Osteocyte (in vitro differentiated cells): ENCODE measurements around the gene MPZL3. TPM values are rescaled to one million over a fixed set of nuclear protein-coding genes. Genes with fewer than 3 reads are reported as not detected.

Experiments used
- DNase-seq: peaks from one replicate; pipeline ENCODE4 v3.0.0; 2021; ENCODE audit warnings: mixed read lengths; ENCODE audit not compliant: unreplicated experiment; ENCODE audit errors: extremely low spot score
- H3K27ac Mint-ChIP-seq: one replicate; pipeline ENCODE4 v1.8.0; 2021; ENCODE audit warnings: mild to moderate bottlenecking, mixed read lengths; ENCODE audit not compliant: unreplicated experiment
- H3K27me3 Mint-ChIP-seq: one replicate; pipeline ENCODE4 v1.8.0; 2021; ENCODE audit warnings: mixed read lengths; ENCODE audit not compliant: unreplicated experiment
- H3K36me3 Mint-ChIP-seq: one replicate; pipeline ENCODE4 v1.8.0; 2021; ENCODE audit warnings: mixed read lengths; ENCODE audit not compliant: unreplicated experiment
- H3K4me1 Mint-ChIP-seq: one replicate; pipeline ENCODE4 v1.8.0; 2021; ENCODE audit warnings: mixed read lengths; ENCODE audit not compliant: unreplicated experiment
- H3K4me3 Mint-ChIP-seq: one replicate; pipeline ENCODE4 v1.8.0; 2021; ENCODE audit warnings: mild to moderate bottlenecking, moderate library complexity, mixed read lengths; ENCODE audit not compliant: unreplicated experiment
- H3K9me3 Mint-ChIP-seq: one replicate; pipeline ENCODE4 v1.8.0; 2021; ENCODE audit warnings: mixed read lengths; ENCODE audit not compliant: unreplicated experiment
- total RNA-seq: library from RNA; stranded (reverse); gene quantifications from 2 replicates; pipeline ENCODE4 v1.2.1, GENCODE V29; 2021
- TF ChIP-seq, protein P1 (sequence below): fragments of 200-600 bp; sonication (generic); IDR thresholded peaks from 2 replicates; pipeline ENCODE4 v1.5.0; 2021; ENCODE audit warnings: antibody characterized with exemption, mild to moderate bottlenecking, moderate library complexity

The MPZL3 gene
- total RNA-seq, 1 donor from 2014 or later = 0.40 TPM

GRCh38 chr11:118233850-118234249, 18.3 kb downstream of the MPZL3 start:
- H3K36me3 Mint-ChIP-seq = no peaks in the 10 kb centered on the region
- no peak overlapping the region for H3K4me3 Mint-ChIP-seq
- peaks cover 28% of the 10 kb centered on the region for H3K27me3 Mint-ChIP-seq
- no peak for DNase-seq
- H3K4me1 Mint-ChIP-seq = no peaks in the 10 kb centered on the region
- no peaks in the 10 kb centered on the region for H3K9me3 Mint-ChIP-seq
- TF ChIP-seq, protein P1, sequence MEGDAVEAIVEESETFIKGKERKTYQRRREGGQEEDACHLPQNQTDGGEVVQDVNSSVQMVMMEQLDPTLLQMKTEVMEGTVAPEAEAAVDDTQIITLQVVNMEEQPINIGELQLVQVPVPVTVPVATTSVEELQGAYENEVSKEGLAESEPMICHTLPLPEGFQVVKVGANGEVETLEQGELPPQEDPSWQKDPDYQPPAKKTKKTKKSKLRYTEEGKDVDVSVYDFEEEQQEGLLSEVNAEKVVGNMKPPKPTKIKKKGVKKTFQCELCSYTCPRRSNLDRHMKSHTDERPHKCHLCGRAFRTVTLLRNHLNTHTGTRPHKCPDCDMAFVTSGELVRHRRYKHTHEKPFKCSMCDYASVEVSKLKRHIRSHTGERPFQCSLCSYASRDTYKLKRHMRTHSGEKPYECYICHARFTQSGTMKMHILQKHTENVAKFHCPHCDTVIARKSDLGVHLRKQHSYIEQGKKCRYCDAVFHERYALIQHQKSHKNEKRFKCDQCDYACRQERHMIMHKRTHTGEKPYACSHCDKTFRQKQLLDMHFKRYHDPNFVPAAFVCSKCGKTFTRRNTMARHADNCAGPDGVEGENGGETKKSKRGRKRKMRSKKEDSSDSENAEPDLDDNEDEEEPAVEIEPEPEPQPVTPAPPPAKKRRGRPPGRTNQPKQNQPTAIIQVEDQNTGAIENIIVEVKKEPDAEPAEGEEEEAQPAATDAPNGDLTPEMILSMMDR = no peak
- no peak overlapping the region for H3K27ac Mint-ChIP-seq

- TF ChIP-seq, protein P1 = no peak
- no peaks in the 10 kb centered on the region for H3K9me3 Mint-ChIP-seq
- no peak overlapping the region for H3K27ac Mint-ChIP-seq
- H3K4me1 Mint-ChIP-seq = no peaks in the 10 kb centered on the region
- peaks cover 23% of the 10 kb centered on the region for H3K27me3 Mint-ChIP-seq
- no peak overlapping the region for H3K4me3 Mint-ChIP-seq
- H3K36me3 Mint-ChIP-seq = no peaks in the 10 kb centered on the region
- no peak for DNase-seq
Observed at GRCh38 chr11:118233377-118233776, 18.8 kb downstream of the MPZL3 start.

- no peaks in the 10 kb centered on the region for H3K36me3 Mint-ChIP-seq
- TF ChIP-seq, protein P1 = no peak
- no peaks in the 10 kb centered on the region for H3K4me1 Mint-ChIP-seq
- no peak overlapping the region for H3K4me3 Mint-ChIP-seq
- H3K27me3 Mint-ChIP-seq = peaks cover 23% of the 10 kb centered on the region
- no peak for DNase-seq
- H3K9me3 Mint-ChIP-seq = no peaks in the 10 kb centered on the region
- H3K27ac Mint-ChIP-seq = no peak overlapping the region
Observed at GRCh38 chr11:118232659-118233058, 19.5 kb downstream of the MPZL3 start.

- Mint-ChIP-seq H3K36me3 (no peaks in the 10 kb centered on the region), H3K27ac (no peak overlapping the region), H3K27me3 (peaks cover 22% of the 10 kb centered on the region), H3K9me3 (no peaks in the 10 kb centered on the region), H3K4me3 (no peak overlapping the region), H3K4me1 (no peaks in the 10 kb centered on the region)
- DNase-seq = no peak
- TF ChIP-seq, protein P1 = no peak
Observed at GRCh38 chr11:118231461-118231860, 20.7 kb downstream of the MPZL3 start.

GRCh38 chr11:118230088-118230487, 22.1 kb downstream of the MPZL3 start:
- Mint-ChIP-seq H3K4me3 (no peak overlapping the region), H3K27me3 (peaks cover 19% of the 10 kb centered on the region), H3K27ac (no peak overlapping the region), H3K4me1 (no peaks in the 10 kb centered on the region), H3K36me3 (no peaks in the 10 kb centered on the region), H3K9me3 (no peaks in the 10 kb centered on the region)
- DNase-seq = no peak
- TF ChIP-seq, protein P1 = no peak
